ENCODE measurements around the gene EFCAB13. TPM values are rescaled to one million over a fixed set of nuclear protein-coding genes. Genes with fewer than 3 reads are reported as not detected.

The EFCAB13 gene
- total and polyA plus RNA-seq, 2 donors from 2014 or later: 2.2 to 18.8 TPM

- H3K9me3 ChIP-seq (ENCODE audit: control insufficient read depth in 2 of 3, insufficient read depth in 1 of 3, low read length in 3 of 3): no peaks in the 10 kb centered on the region
- no peaks in the 10 kb centered on the region for H3K27me3 ChIP-seq (ENCODE audit: control insufficient read depth, insufficient read depth, low read length)
- H3K9ac ChIP-seq (ENCODE audit: low read length in 3 of 3): no peak overlapping the region
- no peak for TF ChIP-seq CTCF (IDR thresholded peaks at IDR 0.05; ENCODE audit: borderline replicate concordance, extremely low read depth, insufficient read depth)
- H3K36me3 ChIP-seq (ENCODE audit: control insufficient read depth in 2 of 3, insufficient read depth in 3 of 3, low read length in 3 of 3): no peaks in the 10 kb centered on the region
- FAIRE-seq (no peak), DNase-seq (no peak)
- intact Hi-C loops (cut with DNase I): no loop called here
- H3K27ac ChIP-seq (ENCODE audit: low read depth in 2 of 2, low read length in 2 of 2): no peak overlapping the region
- H3K4me1 ChIP-seq (ENCODE audit: control insufficient read depth in 2 of 3, insufficient read depth in 2 of 3, low read depth in 1 of 3, low read length in 3 of 3): peaks cover 0 to 11% (median 0%) of the 10 kb centered on the region in 3 donors
- no peak overlapping the region for H3K4me3 ChIP-seq (ENCODE audit: low read length in 3 of 3)
These were observed 32.4 kb upstream of the EFCAB13 start for GRCh38 chr17:47291242-47291873.

DNA sequence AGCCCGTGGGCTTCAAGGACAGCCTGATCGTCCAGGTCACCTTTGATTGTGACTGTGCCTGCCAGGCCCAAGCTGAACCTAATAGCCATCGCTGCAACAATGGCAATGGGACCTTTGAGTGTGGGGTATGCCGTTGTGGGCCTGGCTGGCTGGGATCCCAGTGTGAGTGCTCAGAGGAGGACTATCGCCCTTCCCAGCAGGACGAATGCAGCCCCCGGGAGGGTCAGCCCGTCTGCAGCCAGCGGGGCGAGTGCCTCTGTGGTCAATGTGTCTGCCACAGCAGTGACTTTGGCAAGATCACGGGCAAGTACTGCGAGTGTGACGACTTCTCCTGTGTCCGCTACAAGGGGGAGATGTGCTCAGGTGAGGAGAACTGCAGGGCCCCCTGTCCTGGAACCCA lies 31.5 kb upstream of the EFCAB13 start:
- FAIRE-seq: no peak
- no peak for TF ChIP-seq CTCF (IDR thresholded peaks at IDR 0.05; ENCODE audit: borderline replicate concordance, extremely low read depth, insufficient read depth)
- intact Hi-C loops (cut with DNase I): no loop called here

GRCh38 chr17:47295037-47295873 lies 28.5 kb upstream of the EFCAB13 start:
- no peak for TF ChIP-seq CTCF (IDR thresholded peaks at IDR 0.05; ENCODE audit: borderline replicate concordance, extremely low read depth, insufficient read depth)
- no peak for DNase-seq
- Histone ChIP-seq H3K9ac (ENCODE audit: low read length in 3 of 3) (peak overlapping the region in 1 of 3 donors; percentile 41), H3K4me1 (ENCODE audit: control insufficient read depth in 2 of 3, insufficient read depth in 2 of 3, low read depth in 1 of 3, low read length in 3 of 3) (peaks cover 0 to 11% (median 6%) of the 10 kb centered on the region in 3 donors), H3K4me3 (ENCODE audit: low read length in 3 of 3) (no peak overlapping the region), H3K9me3 (ENCODE audit: control insufficient read depth in 2 of 3, insufficient read depth in 1 of 3, low read length in 3 of 3) (no peaks in the 10 kb centered on the region), H3K27ac (ENCODE audit: low read depth in 2 of 2, low read length in 2 of 2) (no peak overlapping the region), H3K27me3 (ENCODE audit: control insufficient read depth, insufficient read depth, low read length) (no peaks in the 10 kb centered on the region), H3K36me3 (ENCODE audit: control insufficient read depth in 2 of 3, insufficient read depth in 3 of 3, low read length in 3 of 3) (no peaks in the 10 kb centered on the region)
- no peak for FAIRE-seq
- intact Hi-C loops (cut with DNase I): no loop called here

More for the DNA sequence above, 31.5 kb upstream of the EFCAB13 start:
- Histone ChIP-seq H3K36me3 (ENCODE audit: control insufficient read depth in 2 of 3, insufficient read depth in 3 of 3, low read length in 3 of 3) (no peaks in the 10 kb centered on the region), H3K9me3 (ENCODE audit: control insufficient read depth in 2 of 3, insufficient read depth in 1 of 3, low read length in 3 of 3) (no peaks in the 10 kb centered on the region), H3K9ac (ENCODE audit: low read length in 3 of 3) (no peak overlapping the region), H3K27ac (ENCODE audit: low read depth in 2 of 2, low read length in 2 of 2) (peak overlapping the region in 1 of 2 donors; percentile 4), H3K4me3 (ENCODE audit: low read length in 3 of 3) (no peak overlapping the region), H3K4me1 (ENCODE audit: control insufficient read depth in 2 of 3, insufficient read depth in 2 of 3, low read depth in 1 of 3, low read length in 3 of 3) (peaks cover 0 to 11% (median 0%) of the 10 kb centered on the region in 3 donors), H3K27me3 (ENCODE audit: control insufficient read depth, insufficient read depth, low read length) (no peaks in the 10 kb centered on the region)
- no peak for DNase-seq

Measured in kidney (tissue), 14 donors.